Aorta (tissue), 5 donors: ENCODE measurements around the gene C16orf92. TPM values are rescaled to one million over a fixed set of nuclear protein-coding genes. Genes with fewer than 3 reads are reported as not detected.

Source experiments
- ATAC-seq: fragments of 200-7000 bp; cut with Tn5 transposase; one replicate; pipeline ENCODE4 v1.9.1; 2022; ENCODE audit warnings: moderate library complexity; ENCODE audit not compliant: low FRiP score
- DNase-seq, 2 donors: peaks; one replicate each; pipeline ENCODE4 v3.0.0-alpha.2; 2020
- H3K27ac ChIP-seq, 2 donors: one replicate each; pipeline ENCODE4 v1.5.1; 2013; ENCODE audit warnings: low read length in 2 of 2, mild to moderate bottlenecking in 2 of 2, moderate library complexity in 2 of 2, control low read depth in 1 of 2, inconsistent platforms in 1 of 2, low read depth in 1 of 2
- H3K27me3 ChIP-seq, 2 donors: one replicate each; pipeline ENCODE4 v1.6.1; 2013; ENCODE audit warnings: control low read depth in 1 of 2, low read length in 1 of 2, mild to moderate bottlenecking in 1 of 2, moderate library complexity in 1 of 2; ENCODE audit not compliant: insufficient read depth in 2 of 2, control insufficient read depth in 1 of 2
- H3K36me3 ChIP-seq, 2 donors: one replicate each; pipeline ENCODE4 v1.6.1; 2013; ENCODE audit warnings: control low read depth in 1 of 2, low read length in 1 of 2, mild to moderate bottlenecking in 1 of 2; ENCODE audit not compliant: insufficient read depth in 2 of 2, control insufficient read depth in 1 of 2
- H3K4me1 ChIP-seq, 2 donors: one replicate each; pipeline ENCODE4 v1.6.1; 2013; ENCODE audit warnings: low read length in 2 of 2, control low read depth in 1 of 2, mild to moderate bottlenecking in 1 of 2, moderate library complexity in 1 of 2; ENCODE audit not compliant: insufficient read depth in 2 of 2, control insufficient read depth in 1 of 2
- H3K4me3 ChIP-seq, 2 donors: one replicate each; pipeline ENCODE4 v1.5.1; 2013; ENCODE audit warnings: low read length in 2 of 2, control low read depth in 1 of 2, mild to moderate bottlenecking in 1 of 2
- H3K9me3 ChIP-seq: one replicate; pipeline ENCODE4 v1.6.1; 2013; ENCODE audit warnings: mild to moderate bottlenecking, low read length; ENCODE audit not compliant: control insufficient read depth
- WGBS, 2 donors: extraction: QIAGEN DNeasy Blood & Tissue Kit; methylation state at CpG; one replicate each; pipeline ENCODE4 v1.1.7; 2013; 5-methylcytosine and 5-hydroxymethylcytosine counted together
- intact Hi-C, 2 donors: fragments of 100-400 bp; cut with DNase I; formaldehyde crosslinking; loops; one replicate each; pipeline versions ENCODE4 v1.14.2 to v1.15.0; 2022
- long read RNA-seq, 2 donors: library from polyadenylated mRNA; unstranded; transcript quantifications; one replicate each; pipeline ENCODE4 v2.0.0, GENCODE V29; 2020 to 2021
- polyA plus RNA-seq, 2 donors: library from polyadenylated mRNA; stranded (reverse); fragments of 200-250 nt; gene quantifications; one replicate each; pipeline ENCODE4 v1.2.3, GENCODE V29; 2013
- total RNA-seq, 2 donors: library from RNA; stranded (reverse); fragmentation: NEBNext Ultra II Directional; extraction: Animal tissue kit (Norgen Biotek cat#: 25700); gene quantifications; one replicate each; pipeline ENCODE4 v1.2.1, GENCODE V29; 2021
- donor health status: healthy with polysubstance abuse.
- donor health status: Bipolar disorder and iron deficiency.
- donor health status: DM: no; HTN: no; CAD: no.
- donor health status: DM: no; HTN: no; CAD: no.
- donor health status: DM: yes; HTN: yes; CAD: no.

Gene C16orf92
- not detected for total RNA-seq
- polyA plus RNA-seq = not detected
- long read RNA-seq, donor 1 = 0 reads
- long read RNA-seq, donor 2 = 0 reads

GRCh38 chr16:30022887-30023286, at the start of gene C16orf92:
C16orf92 (plus strand) TSS chr16:30023198; CDS start chr16:30023341, 143 bp downstream.
- no peak for ATAC-seq
- no peak for DNase-seq
- no peaks in the 10 kb centered on the region for H3K36me3 ChIP-seq
- H3K9me3 ChIP-seq = no peaks in the 10 kb centered on the region
- no peaks in the 10 kb centered on the region for H3K4me1 ChIP-seq
- no peak within 1 kb of the TSS for H3K4me3 ChIP-seq
- intact Hi-C loops = loop anchor here in 1 of 2 donors (10.0 kb wide), 1 partner anchor 328 kb away; no protein-coding TSS in a partner anchor
- WGBS, 2 donors = 81 to 83% methylated on average over 6 of the region's 6 CpGs
- H3K27ac ChIP-seq = no peak within 1 kb of the TSS
- no peaks in the 10 kb centered on the region for H3K27me3 ChIP-seq

GRCh38 chr16:29973384-29974246, 49.4 kb upstream of the C16orf92 start, which contains the start of gene TAOK2:
TAOK2 (plus strand) TSS chr16:29973868; CDS start chr16:29977773, 3,905 bp downstream.
- Histone ChIP-seq H3K4me3 (peak within 1 kb of the TSS; percentile 80 to 85), H3K9me3 (no peaks in the 10 kb centered on the region), H3K4me1 (peaks cover 0 to 4% of the 10 kb centered on the region in 2 donors), H3K36me3 (no peaks in the 10 kb centered on the region), H3K27ac (peak within 1 kb of the TSS in 1 of 2 donors; percentile 55), H3K27me3 (no peaks in the 10 kb centered on the region)
- 2 to 3% methylated on average over 64 to 75 of the region's 75 CpGs for WGBS, 2 donors
- DNase-seq = peak; percentile 99 to 100
- intact Hi-C loops = no loop called here
- peak; percentile 99 for ATAC-seq

GRCh38 chr16:29974291-29975133, 48.5 kb upstream of the C16orf92 start:
- no peaks in the 10 kb centered on the region for H3K9me3 ChIP-seq
- no peaks in the 10 kb centered on the region for H3K27me3 ChIP-seq
- intact Hi-C loops = no loop called here
- peak overlapping the region; percentile 80 to 85 for H3K4me3 ChIP-seq
- H3K36me3 ChIP-seq = no peaks in the 10 kb centered on the region
- ATAC-seq = peak; percentile 26
- H3K27ac ChIP-seq = no peak overlapping the region
- peaks cover 0 to 4% of the 10 kb centered on the region in 2 donors for H3K4me1 ChIP-seq
- DNase-seq = peak; percentile 59 to 73
- WGBS, 2 donors = 1% methylated on average over 31 of the region's 31 CpGs

- Histone ChIP-seq H3K4me1 (peaks cover 0 to 4% of the 10 kb centered on the region in 2 donors), H3K27ac (no peak overlapping the region), H3K4me3 (peak overlapping the region in 1 of 2 donors; percentile 85), H3K9me3 (no peaks in the 10 kb centered on the region), H3K36me3 (no peaks in the 10 kb centered on the region), H3K27me3 (no peaks in the 10 kb centered on the region)
- intact Hi-C loops = no loop called here
- ATAC-seq (no peak), DNase-seq (peak in 1 of 2 donors; percentile 8)
- 55 to 58% methylated on average over 5 of the region's 5 CpGs for WGBS, 2 donors
Measured at GRCh38 chr16:29975134-29975538, 47.9 kb upstream of the C16orf92 start.

- no peak overlapping the region for H3K4me3 ChIP-seq
- H3K36me3 ChIP-seq = peaks cover 0 to 2% of the 10 kb centered on the region in 2 donors
- intact Hi-C loops = no loop called here
- 7 to 9% methylated on average over 6 of the region's 6 CpGs for WGBS, 2 donors
- H3K4me1 ChIP-seq = peaks cover 0 to 4% of the 10 kb centered on the region in 2 donors
- no peaks in the 10 kb centered on the region for H3K27me3 ChIP-seq
- ATAC-seq = no peak
- no peaks in the 10 kb centered on the region for H3K9me3 ChIP-seq
- peak in 1 of 2 donors; percentile 59 for DNase-seq
- no peak overlapping the region for H3K27ac ChIP-seq
Measured at GRCh38 chr16:29975811-29976511, 47.0 kb upstream of the C16orf92 start.

- H3K27me3 ChIP-seq = no peaks in the 10 kb centered on the region
- H3K4me1 ChIP-seq = peaks cover 0 to 4% of the 10 kb centered on the region in 2 donors
- no peak overlapping the region for H3K4me3 ChIP-seq
- intact Hi-C loops = no loop called here
- peaks cover 2 to 4% of the 10 kb centered on the region in 2 donors for H3K36me3 ChIP-seq
- H3K9me3 ChIP-seq = no peaks in the 10 kb centered on the region
- no peak overlapping the region for H3K27ac ChIP-seq
- 76 to 77% methylated on average over 9 of the region's 9 CpGs for WGBS, 2 donors
- DNase-seq (peak in 1 of 2 donors; percentile 72), ATAC-seq (no peak)
Measured at GRCh38 chr16:29977063-29977825, 45.8 kb upstream of the C16orf92 start.

GRCh38 chr16:29978081-29978480, 44.9 kb upstream of the C16orf92 start:
- Histone ChIP-seq H3K9me3 (no peaks in the 10 kb centered on the region), H3K27ac (no peak overlapping the region), H3K27me3 (no peaks in the 10 kb centered on the region), H3K4me1 (peaks cover 0 to 4% of the 10 kb centered on the region in 2 donors), H3K4me3 (no peak overlapping the region), H3K36me3 (peaks cover 3 to 4% of the 10 kb centered on the region in 2 donors)
- DNase-seq (peak in 1 of 2 donors; percentile 14), ATAC-seq (no peak)
- 90 to 92% methylated on average over 9 of the region's 9 CpGs for WGBS, 2 donors
- intact Hi-C loops = no loop called here
